NT2/D1 (cell line): ENCODE results near the gene FILIP1L.

Source experiments
- DNase-seq: peaks from one replicate; pipeline ENCODE4 v3.0.0-alpha.2; 2011; ENCODE audit warnings: low read depth, low spot score
- H3K27me3 ChIP-seq: 2 replicates; pipeline ENCODE4 v1.6.0; 2011; ENCODE audit warnings: mild to moderate bottlenecking; ENCODE audit not compliant: insufficient read length, insufficient read depth
- H3K36me3 ChIP-seq: 2 replicates; pipeline ENCODE4 v1.6.1; 2011; ENCODE audit warnings: mild to moderate bottlenecking, low read length, mixed read lengths; ENCODE audit not compliant: insufficient read depth, insufficient read length
- H3K4me1 ChIP-seq: 2 replicates; pipeline ENCODE4 v1.5.1; 2011; ENCODE audit not compliant: insufficient read depth, insufficient read length
- H3K4me3 ChIP-seq: 2 replicates; pipeline ENCODE4 v1.5.1; 2011; ENCODE audit warnings: low read depth; ENCODE audit not compliant: insufficient read length
- H3K9ac ChIP-seq: 2 replicates; pipeline ENCODE4 v1.6.0; 2011; ENCODE audit warnings: low read depth; ENCODE audit not compliant: insufficient read length
- H3K9me3 ChIP-seq: 2 replicates; pipeline ENCODE4 v1.5.1; 2011; ENCODE audit warnings: mild to moderate bottlenecking, low read length; ENCODE audit not compliant: insufficient read depth
- SUZ12 ChIP-seq: IDR thresholded peaks from 2 replicates; pipeline ENCODE4 v1.6.1; 2011; ENCODE audit not compliant: insufficient read length, insufficient read depth; ENCODE audit errors: extremely low read depth
- YY1 ChIP-seq: IDR thresholded peaks from 2 replicates; pipeline ENCODE4 v1.6.1; 2011; ENCODE audit not compliant: insufficient read length, insufficient read depth
- ZNF274 ChIP-seq: IDR thresholded peaks from 2 replicates; pipeline ENCODE4 v1.6.1; 2011; ENCODE audit warnings: mild to moderate bottlenecking, low read depth, low read length

Gene FILIP1L

GRCh38 chr3:100001083-100001482 lies 113.2 kb downstream of the FILIP1L start:
- no peak overlapping the region for H3K4me3 ChIP-seq
- peaks cover 8% of the 10 kb centered on the region for H3K9me3 ChIP-seq
- H3K4me1 ChIP-seq: no peaks in the 10 kb centered on the region
- DNase-seq: no peak
- no peak for TF ChIP-seq YY1
- TF ChIP-seq ZNF274: no peak
- TF ChIP-seq SUZ12: no peak
- no peaks in the 10 kb centered on the region for H3K36me3 ChIP-seq
- no peak overlapping the region for H3K9ac ChIP-seq
- no peaks in the 10 kb centered on the region for H3K27me3 ChIP-seq

- DNase-seq: no peak
- Histone ChIP-seq H3K4me3 (no peak overlapping the region), H3K4me1 (no peaks in the 10 kb centered on the region), H3K9ac (no peak overlapping the region), H3K9me3 (peaks cover 21% of the 10 kb centered on the region), H3K27me3 (no peaks in the 10 kb centered on the region), H3K36me3 (no peaks in the 10 kb centered on the region)
- TF ChIP-seq SUZ12 (no peak), YY1 (no peak), ZNF274 (no peak)
These were observed 114.8 kb downstream of the FILIP1L start for GRCh38 chr3:99999536-99999935.

GRCh38 chr3:99997293-99997692 lies 117.0 kb downstream of the FILIP1L start:
- Histone ChIP-seq H3K9ac (no peak overlapping the region), H3K36me3 (no peaks in the 10 kb centered on the region), H3K4me1 (no peaks in the 10 kb centered on the region), H3K4me3 (no peak overlapping the region), H3K27me3 (no peaks in the 10 kb centered on the region), H3K9me3 (peaks cover 38% of the 10 kb centered on the region)
- no peak for DNase-seq
- no peak for TF ChIP-seq SUZ12
- TF ChIP-seq YY1: no peak

GRCh38 chr3:99990179-99990578 lies 124.1 kb downstream of the FILIP1L start:
- H3K27me3 ChIP-seq: no peaks in the 10 kb centered on the region

GRCh38 chr3:99984668-99985067 lies 129.6 kb downstream of the FILIP1L start:
- Histone ChIP-seq H3K9me3 (no peaks in the 10 kb centered on the region), H3K4me3 (no peak overlapping the region), H3K36me3 (no peaks in the 10 kb centered on the region), H3K4me1 (no peaks in the 10 kb centered on the region), H3K9ac (no peak overlapping the region), H3K27me3 (no peaks in the 10 kb centered on the region)
- DNase-seq: no peak
- TF ChIP-seq SUZ12 (no peak), ZNF274 (no peak), YY1 (no peak)

More at GRCh38 chr3:99990179-99990578, 124.1 kb downstream of the FILIP1L start:
- Histone ChIP-seq H3K9me3 (peaks cover 24% of the 10 kb centered on the region), H3K36me3 (no peaks in the 10 kb centered on the region), H3K9ac (no peak overlapping the region), H3K4me3 (no peak overlapping the region), H3K4me1 (no peaks in the 10 kb centered on the region)
- DNase-seq: no peak
- TF ChIP-seq SUZ12 (no peak), YY1 (no peak), ZNF274 (no peak)

GRCh38 chr3:99984139-99984538 lies 130.2 kb downstream of the FILIP1L start:
- H3K4me1 ChIP-seq: no peaks in the 10 kb centered on the region
- H3K9ac ChIP-seq: no peak overlapping the region
- H3K27me3 ChIP-seq: no peaks in the 10 kb centered on the region
- H3K9me3 ChIP-seq: no peaks in the 10 kb centered on the region
- no peak for DNase-seq
- H3K36me3 ChIP-seq: no peaks in the 10 kb centered on the region
- TF ChIP-seq SUZ12: no peak
- no peak for TF ChIP-seq YY1
- no peak for TF ChIP-seq ZNF274
- no peak overlapping the region for H3K4me3 ChIP-seq

- Histone ChIP-seq H3K27me3 (no peaks in the 10 kb centered on the region), H3K9ac (no peak overlapping the region)
- TF ChIP-seq SUZ12 (no peak), YY1 (no peak), ZNF274 (no peak)
These were observed 131.7 kb downstream of the FILIP1L start for GRCh38 chr3:99982650-99983049.

More at GRCh38 chr3:99982650-99983049, 131.7 kb downstream of the FILIP1L start:
- H3K4me3 ChIP-seq: no peak overlapping the region
- no peaks in the 10 kb centered on the region for H3K36me3 ChIP-seq
- DNase-seq: no peak
- no peaks in the 10 kb centered on the region for H3K9me3 ChIP-seq
- H3K4me1 ChIP-seq: no peaks in the 10 kb centered on the region
